NCI-H748 (cell line): ENCODE results near the gene PARVG.

Source experiments
- DNase-seq: peaks from one replicate; lab custom pipeline; 2025; ENCODE audit not compliant: unreplicated experiment; lab: John Stamatoyannopoulos, UW

PARVG gene

DNA sequence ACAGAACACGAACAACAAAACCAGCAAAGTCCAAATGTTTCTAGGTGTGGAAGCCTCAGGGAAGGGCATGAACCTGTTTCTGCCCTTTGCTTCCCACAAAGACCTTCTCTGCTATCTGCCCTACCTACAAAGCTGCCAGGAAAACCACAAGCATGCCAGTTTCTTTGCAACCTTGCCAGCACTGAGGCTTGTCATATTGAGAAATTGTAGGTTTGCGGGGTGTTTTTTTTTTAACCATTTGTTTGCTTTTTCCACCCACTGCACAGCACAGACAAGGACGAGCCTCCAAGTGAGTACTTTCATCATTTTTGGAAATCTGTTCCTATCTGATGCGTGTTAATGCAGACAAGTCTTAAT, 12.8 kb downstream of the PARVG start:
- DNase-seq: no peak

DNA sequence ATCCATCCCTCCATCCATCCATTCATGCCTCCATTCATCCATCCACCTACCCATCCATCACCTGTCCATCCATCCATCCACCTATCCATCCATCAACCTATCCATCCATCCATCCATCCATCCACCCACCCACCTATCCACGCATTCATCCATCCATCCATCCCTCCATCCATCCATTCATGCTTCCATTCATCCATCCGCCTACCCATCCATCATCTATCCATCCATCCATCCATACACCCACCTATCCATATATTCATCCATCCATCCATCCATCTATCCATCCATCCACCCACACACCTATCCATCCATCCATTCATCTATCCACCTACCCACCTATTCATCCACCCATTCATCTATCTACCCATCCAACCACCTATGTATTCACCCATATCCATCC, 13.8 kb downstream of the PARVG start:
- DNase-seq: no peak

DNA sequence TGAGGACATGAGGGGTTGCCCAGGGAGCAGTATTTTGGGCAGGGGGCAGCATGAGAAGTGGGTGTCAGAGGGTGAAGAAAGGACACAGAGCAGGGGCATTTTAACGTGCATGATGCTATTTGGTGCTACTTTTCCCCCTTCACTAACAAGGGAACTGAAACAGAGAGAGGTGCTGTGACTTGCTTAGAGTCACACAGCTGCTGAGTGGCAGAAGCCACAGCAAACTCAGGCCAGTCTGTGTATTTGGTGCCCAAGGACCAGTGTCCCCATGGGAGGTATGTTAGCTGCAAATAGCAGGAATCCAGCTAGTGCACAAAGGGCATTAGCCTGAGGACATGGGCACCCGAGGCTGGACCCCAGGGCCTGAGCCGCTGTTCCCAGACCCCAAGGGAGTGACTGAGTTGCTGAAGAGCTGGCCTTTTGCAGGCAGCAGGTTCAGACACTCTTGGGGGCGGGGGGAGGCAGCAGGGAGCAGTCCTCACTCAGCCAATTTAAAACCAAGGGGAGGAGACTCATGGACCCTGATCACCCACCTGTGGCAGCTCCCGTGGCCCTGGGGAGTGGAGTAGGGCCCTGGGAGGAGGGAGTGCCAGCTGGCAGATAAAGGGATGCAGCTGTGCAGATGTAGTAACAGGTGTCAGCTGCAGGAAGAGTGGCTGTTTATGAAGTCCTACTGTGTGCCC, 14.6 kb downstream of the PARVG start:
- DNase-seq: no peak

DNA sequence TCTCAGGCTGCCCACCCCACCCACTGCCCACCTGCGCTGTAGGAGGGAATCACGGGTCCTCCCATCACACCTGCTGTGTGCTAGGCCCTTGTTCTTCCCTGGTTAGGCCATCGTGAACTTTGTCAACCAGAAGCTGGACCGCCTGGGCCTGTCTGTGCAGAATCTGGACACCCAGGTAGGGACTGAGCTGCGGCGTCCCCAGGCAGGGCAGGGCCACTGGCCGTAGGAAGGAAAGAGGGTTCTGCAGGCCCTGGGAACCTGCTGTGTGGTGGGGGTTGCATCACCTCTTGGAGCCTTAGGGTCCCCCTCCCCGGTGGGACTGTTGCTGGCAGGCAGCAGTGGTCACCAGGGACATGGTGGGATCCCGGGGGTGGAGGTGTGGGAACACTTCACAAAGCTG, 15.5 kb downstream of the PARVG start:
- no peak for DNase-seq

DNA sequence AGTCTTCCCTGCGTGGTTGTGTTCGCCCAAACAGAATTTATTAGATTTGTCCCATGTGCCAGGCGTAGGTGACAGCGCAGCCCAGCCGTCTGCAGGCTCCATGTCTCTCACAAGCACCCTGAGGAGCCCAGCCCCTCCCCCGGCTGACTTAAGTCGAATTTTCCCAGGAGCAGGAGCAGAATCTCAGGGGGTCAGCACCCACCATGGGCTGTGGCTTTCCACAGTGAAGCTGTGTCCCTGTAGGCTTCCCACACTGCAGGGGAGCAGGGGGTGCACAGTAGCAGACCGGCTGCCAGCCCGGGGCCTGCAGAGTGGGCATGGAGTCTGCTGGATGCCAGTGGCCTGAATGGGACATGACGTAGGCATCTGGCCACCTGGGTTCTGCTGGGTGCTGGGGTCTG, 16.0 kb downstream of the PARVG start:
- DNase-seq: no peak

DNA sequence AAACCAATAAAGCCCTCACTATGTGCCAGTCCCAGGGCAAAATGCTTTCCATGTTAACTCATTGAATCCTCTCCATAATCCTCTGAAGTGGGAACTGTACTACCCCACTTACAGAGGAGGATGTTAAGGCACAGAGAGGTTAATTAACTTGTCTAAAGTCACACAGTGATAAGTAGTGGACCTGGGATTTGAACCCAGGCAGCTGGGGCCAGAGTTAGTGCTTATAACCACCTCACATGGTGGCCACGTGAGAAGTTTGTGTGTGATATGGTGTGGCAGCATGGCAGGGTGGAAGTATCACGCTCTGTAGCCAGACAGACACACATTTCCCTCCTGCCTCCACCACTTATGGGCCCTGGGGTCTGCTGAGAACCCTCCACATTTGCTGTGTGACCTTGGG, 16.5 kb downstream of the PARVG start:
- no peak for DNase-seq

DNA sequence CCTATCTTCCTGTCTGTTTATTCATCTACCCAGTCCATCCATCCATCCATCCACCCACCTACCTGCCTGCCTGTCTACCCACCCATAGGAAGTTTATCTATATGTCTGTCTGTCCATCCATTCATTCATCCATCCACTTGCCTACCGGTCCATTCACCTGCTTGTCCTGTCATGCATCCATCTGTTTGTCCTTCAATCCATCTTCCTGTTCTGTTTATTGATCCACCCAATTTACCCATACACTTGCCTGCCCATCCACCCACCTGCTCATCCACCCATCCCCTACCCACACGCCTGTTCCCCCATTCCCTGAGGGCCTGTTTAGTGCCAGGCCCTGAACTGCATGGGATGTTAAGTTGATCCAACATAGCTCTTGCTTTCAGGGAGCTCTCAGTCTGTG, 18.4 kb downstream of the PARVG start:
- no peak for DNase-seq

DNA sequence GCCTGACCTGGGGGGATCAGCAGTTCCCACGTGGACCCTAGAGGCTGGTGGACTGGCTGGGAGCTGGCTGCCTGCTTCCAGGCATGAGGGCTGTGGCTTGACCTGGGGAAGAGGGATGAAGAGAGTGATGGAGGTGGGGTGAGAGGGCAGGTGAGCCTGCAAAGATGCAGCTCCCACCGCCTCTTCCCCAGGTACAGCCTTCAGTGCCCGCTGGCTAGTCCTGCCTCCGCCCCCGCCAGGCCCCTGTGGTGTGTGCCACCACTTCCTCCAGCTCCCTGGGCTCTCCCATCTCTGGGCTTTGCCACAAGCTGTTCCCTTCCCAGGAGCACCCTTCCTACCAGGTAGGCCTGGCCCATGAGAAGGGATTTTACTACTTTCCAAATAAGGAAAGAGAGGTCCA, 19.1 kb downstream of the PARVG start:
- DNase-seq: no peak

DNA sequence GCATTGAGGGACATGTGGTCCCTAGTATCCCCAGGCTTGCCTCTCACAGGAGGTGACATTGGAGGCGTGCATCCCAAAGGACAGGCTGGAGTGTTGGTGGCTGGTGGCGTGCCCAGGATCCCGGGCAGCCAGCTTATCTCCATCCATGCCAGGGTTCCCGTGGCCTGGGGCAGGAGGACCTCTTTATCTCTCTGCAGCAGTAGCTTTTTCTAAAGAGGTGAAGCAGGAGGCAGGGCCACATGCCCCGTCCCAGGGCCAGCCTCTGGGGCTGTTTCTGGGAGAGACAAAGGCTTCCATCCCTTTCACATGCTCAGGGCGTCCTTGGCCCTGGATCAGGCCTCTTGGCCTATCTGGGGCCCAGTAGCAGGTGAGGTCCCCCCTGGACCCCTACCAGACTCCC, 19.7 kb downstream of the PARVG start:
- no peak for DNase-seq

DNA sequence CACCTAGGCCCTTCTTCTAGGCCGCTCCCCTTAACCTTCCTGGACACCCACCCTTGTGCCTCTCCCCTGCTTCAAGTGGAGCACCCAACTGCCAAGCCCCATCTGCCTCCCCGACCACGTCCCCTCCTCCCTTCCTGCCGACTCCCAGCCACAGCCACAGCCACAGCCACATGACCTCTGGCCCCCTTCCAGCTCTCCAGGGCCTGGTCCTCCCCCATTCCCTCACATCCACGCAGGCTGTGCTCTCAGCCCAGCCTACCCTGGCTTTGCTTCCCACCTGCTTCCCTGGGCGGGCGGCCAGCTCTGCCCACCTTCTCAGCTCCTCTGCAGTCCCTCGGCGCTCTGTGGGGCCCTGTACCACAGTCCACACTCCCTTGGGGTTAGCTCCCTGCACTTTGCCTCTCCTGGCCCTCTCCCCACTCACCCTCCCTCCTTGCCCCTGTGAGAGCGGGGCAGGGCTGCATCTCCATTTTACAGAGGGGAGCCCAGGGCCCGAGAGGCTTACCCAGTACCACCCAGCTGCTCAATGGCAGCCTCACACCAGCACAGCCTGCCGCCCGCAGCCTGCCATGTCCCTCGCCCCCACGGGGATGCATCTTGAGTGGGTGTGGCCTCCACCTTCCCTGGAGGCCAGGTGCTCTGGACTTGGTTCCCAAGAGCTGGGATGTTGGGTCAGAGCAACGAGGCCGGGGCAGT, 20.3 kb downstream of the PARVG start:
- no peak for DNase-seq

DNA sequence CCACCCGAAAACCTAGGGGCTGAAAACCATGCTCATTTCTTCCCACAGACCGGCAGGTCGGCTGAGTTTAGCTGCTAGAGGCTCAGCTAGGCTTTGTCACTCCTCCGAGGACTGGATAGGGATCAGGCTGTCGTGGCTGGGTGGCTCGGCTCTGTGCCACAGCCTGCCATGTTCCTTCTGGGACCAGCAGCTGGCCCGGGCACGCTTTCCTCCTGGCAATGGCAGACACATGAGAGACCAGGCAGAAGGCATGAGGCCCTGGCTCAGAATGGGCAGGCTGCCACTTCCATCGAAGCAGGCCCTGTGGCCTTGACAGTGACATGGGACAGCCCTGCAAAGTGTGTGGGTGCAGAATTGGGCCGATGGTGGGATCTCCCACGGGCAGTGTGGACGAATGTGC, 20.9 kb downstream of the PARVG start:
- no peak for DNase-seq

DNA sequence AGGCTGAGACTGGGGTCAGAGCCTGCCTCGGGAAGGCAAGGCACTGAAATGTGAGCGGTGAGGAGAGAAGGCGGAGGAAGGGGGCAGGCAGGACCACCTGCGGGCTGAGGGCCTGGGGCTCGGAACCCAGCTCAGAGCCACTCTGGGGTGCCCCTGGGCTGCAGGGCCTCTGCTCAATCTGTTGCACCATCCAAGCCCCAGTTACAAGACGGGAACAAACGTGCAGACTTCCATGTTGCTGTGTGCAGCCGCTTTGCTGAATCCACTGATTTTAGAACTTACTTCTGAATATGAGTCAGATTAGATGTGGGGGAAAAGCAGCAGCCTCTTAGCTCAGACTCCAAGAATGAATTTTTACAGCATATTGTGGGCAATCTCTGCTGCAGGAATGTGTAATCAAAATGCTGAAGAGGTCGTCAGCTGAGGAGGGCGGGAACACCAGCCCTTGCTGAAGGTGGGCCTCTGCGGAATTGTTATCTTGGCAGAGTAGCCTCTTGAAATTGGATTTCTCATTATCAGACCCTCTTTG, 21.6 kb downstream of the PARVG start:
- DNase-seq: no peak

DNA sequence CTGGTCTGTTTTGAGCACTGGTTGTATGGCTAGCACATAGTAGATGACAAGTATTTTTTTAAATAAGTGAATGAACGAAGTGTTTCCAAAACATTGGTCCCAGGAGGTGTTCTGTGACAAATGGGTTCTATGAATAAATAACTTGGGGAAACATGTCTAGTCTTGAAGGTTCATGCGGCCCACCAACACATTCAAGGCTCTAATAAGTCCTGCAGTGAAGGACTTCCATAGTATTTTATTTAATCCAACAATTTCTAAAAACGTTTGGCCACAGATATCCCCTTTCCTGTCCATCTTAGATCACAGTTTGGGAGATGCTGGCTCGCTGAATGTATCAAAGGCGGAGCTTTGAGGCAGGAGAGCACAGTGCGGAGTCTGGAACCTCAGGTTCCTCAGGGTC, 22.5 kb downstream of the PARVG start:
- DNase-seq: no peak

DNA sequence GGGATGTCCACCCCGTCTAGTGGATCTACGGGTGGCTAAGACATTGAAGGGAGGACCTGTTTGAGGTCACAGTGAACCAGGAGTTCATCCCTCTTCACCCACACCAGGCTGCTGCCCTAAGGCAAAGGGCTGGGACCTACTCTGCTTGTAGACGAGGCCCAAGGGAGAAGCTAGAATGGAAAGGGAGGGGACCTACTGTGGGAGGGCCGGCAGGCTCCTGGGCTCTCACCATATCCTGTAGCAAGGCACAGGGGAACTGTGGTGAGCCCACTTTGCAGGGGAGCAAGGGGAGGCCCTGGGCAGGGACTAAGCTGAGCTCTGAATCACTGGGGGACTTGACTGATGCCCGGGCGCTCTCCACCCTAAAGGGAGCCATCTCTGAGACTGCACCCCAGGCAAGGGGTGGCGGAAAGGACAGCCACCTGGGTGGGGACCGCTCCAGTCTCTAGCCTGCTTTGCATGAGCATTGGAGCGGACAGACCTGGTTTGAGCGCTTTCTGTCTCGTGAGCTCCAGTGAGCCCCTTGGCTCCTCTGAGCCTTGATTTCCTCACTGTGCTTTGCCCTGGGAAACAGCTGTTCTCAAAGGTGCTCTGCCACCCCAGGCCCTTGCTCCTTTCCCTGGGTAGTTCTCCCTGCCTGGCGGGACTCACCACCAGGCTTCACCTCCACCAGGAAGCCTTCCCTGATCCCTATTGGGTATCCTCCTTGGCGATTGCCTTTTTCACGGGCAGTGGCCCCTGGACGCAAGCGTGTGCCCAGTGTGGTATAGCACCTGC, 24.2 kb downstream of the PARVG start:
- DNase-seq: no peak

DNA sequence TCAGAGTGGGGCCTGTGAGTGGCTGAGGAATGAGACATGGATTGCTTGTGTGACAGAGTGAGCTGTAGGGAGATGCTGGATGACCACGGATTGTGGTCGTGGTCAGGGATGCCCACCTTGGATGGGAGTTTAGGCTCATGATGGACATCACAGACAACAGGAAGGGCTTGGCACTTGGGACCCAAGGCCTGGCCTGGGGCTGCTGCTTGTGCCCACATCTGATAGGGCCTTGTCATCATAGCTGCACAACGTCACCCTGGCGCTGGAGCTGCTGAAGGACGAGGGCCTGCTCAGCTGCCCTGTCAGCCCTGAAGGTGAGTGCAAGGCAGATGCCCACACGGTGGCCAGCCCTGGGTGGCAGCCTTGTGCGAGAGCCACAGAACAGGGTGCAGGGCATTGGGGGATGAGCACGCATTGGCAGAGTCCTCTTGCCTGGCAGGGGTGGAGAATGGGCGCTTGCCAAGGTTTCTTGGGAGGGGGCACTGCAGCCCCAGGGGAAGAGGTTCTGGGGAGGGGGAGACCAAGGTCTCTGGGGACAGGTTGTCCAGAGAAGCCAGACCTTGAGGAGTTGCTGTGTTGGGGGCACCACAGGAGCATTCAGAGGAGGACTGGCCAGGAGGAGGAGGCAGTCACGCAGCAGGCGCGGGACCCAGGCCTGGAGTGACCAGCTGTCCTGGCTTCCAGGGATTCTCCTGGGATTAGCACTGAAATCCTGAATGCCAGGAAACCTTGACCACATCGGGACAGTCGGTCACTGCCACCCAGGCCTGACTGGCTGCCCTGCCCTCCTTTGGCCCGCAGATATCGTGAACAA, 25.0 kb downstream of the PARVG start:
- no peak for DNase-seq

DNA sequence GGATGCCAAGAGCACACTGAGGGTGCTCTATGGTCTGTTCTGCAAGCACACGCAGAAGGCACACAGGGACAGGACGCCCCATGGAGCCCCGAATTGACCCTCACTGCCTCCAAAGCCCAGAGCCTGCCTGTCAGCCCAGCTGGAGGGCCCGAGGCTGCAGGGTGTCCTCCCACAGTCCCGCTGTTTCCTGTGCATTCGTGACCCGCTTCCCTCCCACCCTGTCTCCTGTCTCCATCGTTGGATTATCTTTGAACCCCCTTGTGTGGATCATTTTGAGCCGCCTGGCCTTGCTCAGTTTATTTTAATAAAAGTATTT, 25.6 kb downstream of the PARVG start:
- no peak for DNase-seq

DNA sequence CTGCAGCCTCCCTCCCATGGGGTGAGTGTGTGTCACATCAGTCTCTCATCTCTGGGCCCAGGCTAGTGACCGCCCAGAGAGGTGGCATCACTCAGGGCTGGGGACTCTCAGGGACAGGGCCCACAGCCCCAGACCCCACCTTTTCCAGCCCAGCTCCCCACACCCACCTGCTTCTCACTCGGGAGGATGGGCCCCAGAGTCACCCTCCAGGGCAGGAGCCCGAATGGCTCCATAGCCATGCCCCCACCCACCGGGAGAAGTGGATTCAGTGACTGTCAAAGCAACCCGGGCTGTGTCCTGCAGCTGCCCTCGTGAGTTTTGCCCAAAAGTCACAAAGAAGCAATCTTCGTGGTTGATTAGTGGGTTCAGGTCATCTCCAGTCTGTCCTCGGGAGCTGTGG, 26.0 kb downstream of the PARVG start:
- DNase-seq: no peak

DNA sequence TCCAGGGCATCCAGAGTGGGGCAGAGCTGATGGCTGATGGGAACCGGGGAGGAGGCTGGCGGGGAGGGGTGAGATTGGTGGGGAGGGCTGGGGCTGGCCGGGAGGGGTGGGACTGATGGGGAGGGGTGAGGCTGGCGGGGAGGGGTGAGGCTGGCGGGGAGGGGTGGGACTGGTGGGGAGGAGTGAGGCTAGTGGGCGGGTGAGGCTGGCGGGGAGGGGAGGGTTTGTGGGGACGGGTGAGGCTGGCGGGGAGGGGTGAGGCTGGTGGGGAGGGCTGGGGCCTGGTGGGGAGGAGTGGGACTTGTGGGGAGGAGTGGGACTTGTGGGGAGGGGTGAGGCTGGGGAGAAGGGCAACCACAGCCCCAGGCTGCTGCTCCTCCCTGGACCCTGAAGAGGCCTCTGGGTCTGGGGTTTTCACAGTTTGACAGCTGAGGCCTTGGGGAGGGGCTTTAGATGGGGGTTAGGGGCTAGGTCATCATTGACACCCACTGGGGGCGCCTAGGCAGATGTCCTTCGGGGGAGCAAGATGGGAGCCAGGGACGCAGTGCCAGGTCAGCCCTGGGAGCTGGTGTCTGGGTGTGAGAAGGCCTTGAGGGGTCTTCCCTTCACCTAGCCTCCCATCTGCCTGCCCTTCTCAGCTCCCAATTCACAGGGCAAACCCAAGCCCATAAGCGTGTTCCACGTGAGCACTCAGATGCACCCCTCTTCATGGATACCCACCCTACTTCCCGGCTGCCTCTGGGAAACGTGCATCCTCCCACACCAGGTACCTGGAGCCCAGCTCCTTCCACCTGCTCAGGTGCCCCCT, 26.7 kb downstream of the PARVG start:
- DNase-seq: no peak

DNA sequence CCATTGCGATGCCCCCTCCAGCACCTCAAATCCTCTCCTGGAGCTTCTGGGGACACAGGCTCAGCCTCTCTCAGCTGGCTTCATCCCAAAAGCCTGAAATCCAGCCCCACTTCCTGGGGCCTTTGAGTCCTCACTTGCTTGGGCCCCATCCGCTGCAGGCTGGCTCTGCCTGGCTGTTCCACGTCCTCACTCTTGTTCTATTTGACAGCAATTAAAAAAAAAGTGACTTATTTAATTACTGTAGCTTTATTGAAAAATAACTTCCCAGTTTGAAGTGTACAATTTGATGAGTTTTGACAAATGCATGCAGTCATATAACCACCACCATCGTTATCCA, 27.2 kb downstream of the PARVG start:
- no peak for DNase-seq

DNA sequence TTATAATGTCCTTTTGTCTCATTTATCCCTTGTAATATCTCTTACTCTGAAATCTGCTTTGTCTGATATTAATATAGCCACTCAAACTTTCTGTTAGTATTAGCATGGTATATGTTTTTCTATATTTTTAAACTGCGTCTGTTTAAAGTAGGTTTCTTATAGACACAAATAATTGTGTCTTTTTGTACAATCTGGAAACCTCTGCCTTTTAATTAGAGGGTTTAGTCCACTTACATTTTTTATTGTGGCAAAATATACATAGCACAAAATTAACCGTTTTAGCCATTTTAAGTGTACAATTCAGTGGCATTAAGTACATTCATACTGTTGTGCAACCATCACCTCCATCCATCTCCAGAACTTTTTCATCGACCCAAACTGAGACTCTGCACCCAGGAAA, 28.6 kb downstream of the PARVG start:
- no peak for DNase-seq

DNA sequence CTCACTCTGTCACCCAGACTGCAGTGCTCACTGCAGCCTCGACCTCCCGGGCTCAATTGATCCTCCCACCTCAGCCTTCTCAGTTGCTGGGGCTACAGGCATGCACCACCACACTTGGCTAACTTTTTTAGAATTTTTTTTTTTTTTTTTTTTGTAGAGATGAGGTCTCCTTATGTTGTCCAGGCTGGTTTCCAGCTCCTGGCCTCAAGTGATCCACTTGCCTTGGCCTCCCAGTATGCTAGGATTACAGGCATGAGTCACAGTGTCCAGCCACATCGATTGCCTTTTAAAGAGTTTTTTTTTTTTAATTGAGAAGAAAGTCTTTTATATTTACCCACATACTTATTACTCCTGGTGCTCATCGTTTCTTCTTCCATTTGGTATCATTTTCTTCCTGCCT, 30.0 kb downstream of the PARVG start:
- DNase-seq: no peak
